GM12892 (cell line): ENCODE data around the gene WDR45B.
A peak's percentile ranks its signal among the peaks of the same experiment; 100 is the strongest.

Experiments
- DNase-seq: peaks from one replicate; pipeline ENCODE4 v3.0.0; 2011; ENCODE audit not compliant: insufficient read length
- FAIRE-seq: peaks from 2 replicates; lab custom pipeline; 2011; peaks lifted over from hg19 to GRCh38; lab: Jason Lieb, UNC
- POLR2A ChIP-seq: IDR thresholded peaks from 2 replicates; pipeline ENCODE4 v1.6.1; 2011; ENCODE audit warnings: low read depth, low read length, control low read depth
- POLR2AphosphoS5 ChIP-seq: IDR thresholded peaks from 2 replicates; pipeline ENCODE4 v1.6.1; 2011; ENCODE audit warnings: low read depth, low read length, control low read depth
- TAF1 ChIP-seq: IDR thresholded peaks from 2 replicates; pipeline ENCODE4 v1.6.1; 2011; ENCODE audit warnings: low read depth, mild to moderate bottlenecking, control low read depth, low read length, borderline replicate concordance

Gene WDR45B

DNA sequence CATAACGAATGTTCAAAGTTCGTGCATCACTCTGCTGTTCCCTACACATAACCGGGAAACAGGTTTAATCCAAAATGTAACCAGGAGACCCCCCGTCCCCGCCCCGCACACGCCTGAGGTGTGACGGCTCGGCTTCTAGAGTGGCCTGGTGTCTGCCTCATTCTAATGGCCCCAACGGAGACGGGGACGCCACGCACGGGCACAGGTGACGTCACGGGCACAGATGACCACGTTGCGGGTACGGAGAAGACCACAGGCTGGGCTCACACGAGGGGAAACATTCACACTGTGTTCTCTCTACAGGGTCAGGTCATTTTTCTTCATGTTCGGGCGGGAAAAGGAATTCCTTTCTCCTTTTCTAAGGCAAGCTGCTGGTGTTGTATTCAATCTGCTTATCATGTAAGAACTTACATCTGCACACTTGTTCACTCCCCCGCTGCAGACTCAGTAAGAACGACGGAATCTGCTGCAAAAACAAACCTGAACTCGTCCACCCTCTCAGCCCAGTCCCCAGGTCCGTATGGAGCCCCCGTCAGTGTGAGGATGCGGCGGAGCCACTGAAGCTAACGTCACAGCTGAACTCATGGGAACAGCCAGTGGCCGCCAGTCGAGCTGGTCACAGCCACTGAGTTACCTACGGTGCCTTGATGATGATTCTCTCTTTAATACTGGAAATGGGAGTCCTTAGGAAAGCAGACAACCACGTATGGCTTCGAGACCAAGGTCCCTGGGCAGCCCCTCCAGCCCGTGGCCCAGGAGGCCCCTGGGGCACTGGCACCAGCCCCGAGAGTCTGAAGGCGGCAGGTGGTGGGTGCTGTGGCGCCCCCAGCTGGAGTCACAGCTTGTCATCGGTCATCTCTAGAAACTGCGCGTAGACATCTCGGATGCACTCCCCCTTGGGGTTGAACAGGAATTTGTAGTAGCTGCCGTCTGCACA lies 32.9 kb downstream of the WDR45B start:
- no peak for TF ChIP-seq TAF1
- TF ChIP-seq POLR2AphosphoS5: no peak
- TF ChIP-seq POLR2A: no peak
- DNase-seq (no peak), FAIRE-seq (no peak)

DNA sequence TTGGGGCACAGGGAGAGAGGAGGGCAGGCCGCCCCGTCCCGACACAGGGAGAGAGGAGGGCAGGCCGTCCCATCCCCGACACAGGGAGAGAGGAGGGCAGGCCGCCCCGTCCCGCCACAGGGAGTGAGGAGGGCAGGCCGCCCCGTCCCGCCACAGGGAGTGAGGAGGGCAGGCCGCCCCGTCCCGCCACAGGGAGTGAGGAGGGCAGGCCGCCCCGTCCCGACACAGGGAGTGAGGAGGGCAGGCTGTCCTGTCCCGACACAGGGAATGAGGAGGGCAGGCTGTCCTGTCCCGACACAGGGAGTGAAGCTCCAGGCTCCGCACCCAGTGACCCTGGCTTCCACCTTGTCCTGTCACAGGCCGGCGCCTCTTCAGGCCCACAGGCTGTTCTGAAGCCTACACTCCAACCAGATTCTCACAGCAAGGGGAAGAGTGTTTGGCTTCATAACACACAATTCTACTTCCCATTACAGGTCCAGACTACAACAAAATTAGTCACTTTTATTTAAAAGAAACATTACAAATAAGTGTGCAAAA lies 34.1 kb downstream of the WDR45B start:
- DNase-seq: no peak
- TF ChIP-seq POLR2A: no peak
- no peak for TF ChIP-seq POLR2AphosphoS5
- TF ChIP-seq TAF1: no peak
- no peak for FAIRE-seq

DNA sequence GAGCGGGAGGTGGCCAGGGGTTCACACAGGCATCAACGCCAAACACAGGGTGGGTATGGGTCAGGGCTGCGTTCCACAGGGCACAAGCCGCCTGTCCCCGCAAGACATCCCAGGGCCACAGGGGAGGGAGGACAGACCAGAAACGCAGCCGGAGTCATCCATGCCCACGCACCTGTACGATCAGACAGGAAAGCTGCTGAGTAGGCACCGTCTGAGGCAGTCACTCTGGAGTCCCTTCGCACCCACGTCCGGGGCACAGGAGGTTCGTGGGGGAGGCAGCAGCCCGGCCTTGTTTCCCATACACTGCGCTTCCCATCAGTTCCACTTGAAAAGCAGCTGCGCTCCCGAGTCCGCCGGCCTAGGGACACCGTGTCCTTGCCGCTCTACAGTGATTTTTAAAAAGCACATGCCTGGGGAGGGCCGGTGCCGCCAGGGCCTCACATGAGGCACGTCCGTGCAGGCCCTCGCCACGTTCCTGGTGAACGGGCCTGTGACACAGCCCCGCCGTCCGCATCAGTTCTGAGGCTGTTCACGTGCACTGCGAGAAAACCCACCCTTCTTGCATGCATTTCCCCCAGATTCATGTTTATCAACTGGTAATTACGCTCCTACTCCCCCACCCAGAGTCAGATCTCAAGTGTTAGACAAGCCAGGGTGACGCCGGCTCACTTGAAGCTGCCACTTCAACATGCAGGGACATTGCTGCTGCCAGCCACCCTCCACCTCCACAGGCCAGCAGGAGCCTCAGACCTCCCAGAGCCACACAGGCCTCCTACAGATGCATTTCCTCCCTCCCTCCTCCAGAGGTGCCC lies 34.8 kb downstream of the WDR45B start:
- DNase-seq: no peak
- no peak for FAIRE-seq
- peak; percentile 51 for TF ChIP-seq POLR2AphosphoS5
- no peak for TF ChIP-seq TAF1
- no peak for TF ChIP-seq POLR2A

DNA sequence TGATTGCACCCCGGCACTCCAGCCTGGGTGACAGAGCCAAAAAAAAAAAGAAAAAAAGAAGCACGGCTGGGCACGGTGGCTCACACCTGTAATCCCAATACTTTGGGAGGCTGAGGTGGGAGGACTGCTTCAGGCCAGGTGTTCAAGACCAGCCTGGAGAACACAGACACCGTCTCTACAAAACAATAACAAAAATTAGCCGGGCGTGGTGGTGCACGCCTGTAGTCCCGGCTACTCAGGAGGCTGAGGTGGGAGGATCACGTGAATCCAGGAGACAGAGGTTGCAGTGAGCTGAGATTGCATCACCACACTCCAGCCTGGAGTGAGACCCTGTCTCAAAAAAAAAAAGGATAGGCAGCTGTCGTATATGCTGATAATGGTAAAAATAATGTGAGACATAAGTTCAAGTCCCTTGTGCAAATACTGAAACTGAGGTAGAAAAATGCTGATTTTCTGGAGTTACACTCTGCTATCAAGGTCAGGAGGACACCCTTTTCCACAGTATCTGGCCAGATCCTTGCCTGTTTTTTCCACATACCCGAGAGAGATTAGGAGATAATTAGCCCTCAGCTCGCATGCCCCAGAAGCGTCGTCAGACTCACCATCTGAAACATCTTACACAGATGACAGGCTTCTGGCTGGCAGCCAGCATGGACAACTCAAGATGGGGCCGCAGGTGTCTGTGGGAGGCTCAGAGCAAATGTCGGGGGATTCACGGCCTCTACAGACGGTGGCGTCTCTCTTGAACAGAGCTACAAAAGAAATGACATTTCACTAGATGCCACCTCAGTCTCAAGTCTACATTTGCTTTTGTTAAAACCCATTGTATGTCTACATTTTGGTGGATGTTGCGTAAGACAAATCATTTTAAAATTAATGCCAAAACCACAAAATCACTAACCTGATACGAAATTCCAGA lies 36.8 kb downstream of the WDR45B start:
- TF ChIP-seq POLR2A (no peak), POLR2AphosphoS5 (no peak), TAF1 (no peak)
- no peak for DNase-seq
- no peak for FAIRE-seq

DNA sequence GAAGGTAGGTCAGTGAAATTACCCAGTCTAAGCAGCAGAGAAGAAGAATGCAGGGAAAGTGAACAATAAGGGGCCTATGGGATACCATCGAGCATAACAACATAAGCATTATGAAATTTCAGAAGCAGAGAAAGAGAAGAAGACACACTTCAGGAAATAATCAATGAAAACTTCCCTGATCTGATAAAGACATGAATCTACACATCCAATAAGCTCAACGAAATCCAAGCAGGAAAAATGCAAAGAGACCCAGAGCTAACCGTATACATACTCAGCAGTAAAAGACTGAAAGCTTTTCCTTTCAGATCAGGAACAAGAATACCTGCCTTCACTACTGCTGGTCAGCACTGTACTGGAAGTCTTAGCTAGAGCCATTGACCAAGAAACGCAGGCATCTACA lies 38.6 kb downstream of the WDR45B start:
- no peak for FAIRE-seq
- TF ChIP-seq POLR2AphosphoS5 (no peak), TAF1 (no peak), POLR2A (no peak)
- DNase-seq: no peak

DNA sequence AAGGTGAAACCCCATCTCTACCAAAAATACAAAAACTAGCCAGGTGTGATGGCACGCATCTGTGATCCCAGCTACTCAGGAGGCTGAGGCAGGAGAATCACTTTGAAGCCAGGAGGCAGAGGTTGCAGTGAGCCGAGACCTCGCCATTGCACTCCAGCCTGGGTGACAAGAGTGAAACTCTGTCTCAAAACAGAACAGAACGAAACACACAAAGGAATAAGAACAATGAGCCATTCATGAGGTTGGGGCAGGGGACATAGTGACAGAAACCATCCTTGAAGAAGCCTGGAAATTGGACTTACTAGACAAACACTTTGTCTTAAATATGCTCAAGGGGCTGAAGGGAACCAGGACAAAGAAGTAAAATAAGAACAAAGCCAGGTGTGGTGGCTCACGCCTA lies 39.4 kb downstream of the WDR45B start:
- DNase-seq: no peak
- TF ChIP-seq POLR2A (no peak), TAF1 (no peak), POLR2AphosphoS5 (no peak)
- no peak for FAIRE-seq

DNA sequence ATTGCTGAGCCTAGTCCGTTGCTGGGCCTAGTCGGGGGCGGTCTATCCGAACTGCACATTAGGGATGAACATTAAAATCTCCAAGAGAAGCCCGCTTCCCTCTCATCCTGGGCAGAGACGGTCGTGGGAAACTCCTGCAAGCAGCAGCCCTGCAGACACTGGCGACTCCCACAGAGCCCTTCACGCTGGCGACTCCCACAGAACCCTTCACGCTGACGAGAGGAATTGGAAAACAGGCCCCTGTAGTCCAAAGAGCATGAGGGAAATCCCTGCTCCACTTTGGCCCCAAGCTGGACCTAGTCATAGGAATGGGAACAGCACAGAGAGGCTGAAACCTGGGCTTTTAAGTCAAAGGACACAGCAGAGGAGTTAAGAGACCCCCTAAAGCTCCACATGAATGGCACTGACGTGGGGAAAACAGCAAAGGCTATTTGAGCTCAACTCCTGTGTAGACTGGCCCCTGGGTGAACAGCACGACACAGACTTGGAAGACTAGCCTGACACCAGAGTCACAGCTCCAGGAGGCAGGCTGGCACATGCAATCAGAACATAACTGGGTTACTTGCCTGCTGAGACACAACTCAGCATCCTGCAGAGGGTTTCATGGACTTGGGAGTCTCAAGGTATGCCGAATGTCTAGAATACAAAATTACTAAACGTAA lies 42.2 kb downstream of the WDR45B start:
- no peak for FAIRE-seq
- no peak for TF ChIP-seq TAF1
- no peak for TF ChIP-seq POLR2A
- no peak for TF ChIP-seq POLR2AphosphoS5
- DNase-seq: no peak

DNA sequence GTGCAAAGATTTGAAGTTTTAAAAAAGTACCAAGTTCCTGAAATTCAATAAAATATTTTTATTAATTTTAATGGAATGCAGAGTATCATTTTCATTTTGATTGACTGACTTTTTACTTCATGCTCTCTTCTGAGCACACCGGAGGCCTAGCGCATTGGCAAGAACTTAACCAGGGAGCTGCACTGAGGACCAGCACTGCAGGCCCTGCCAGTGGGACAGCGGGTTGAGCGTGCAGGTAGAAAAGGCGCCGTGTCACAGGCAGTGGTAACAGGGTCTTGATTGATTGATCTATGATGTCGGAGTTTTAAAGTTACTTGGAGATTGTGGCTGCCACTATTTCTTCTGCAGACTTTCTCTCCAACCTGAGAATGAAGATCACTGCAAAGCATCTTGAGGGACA lies 43.7 kb downstream of the WDR45B start:
- DNase-seq: no peak
- FAIRE-seq: no peak
- no peak for TF ChIP-seq POLR2A
- TF ChIP-seq TAF1: no peak
- no peak for TF ChIP-seq POLR2AphosphoS5

DNA sequence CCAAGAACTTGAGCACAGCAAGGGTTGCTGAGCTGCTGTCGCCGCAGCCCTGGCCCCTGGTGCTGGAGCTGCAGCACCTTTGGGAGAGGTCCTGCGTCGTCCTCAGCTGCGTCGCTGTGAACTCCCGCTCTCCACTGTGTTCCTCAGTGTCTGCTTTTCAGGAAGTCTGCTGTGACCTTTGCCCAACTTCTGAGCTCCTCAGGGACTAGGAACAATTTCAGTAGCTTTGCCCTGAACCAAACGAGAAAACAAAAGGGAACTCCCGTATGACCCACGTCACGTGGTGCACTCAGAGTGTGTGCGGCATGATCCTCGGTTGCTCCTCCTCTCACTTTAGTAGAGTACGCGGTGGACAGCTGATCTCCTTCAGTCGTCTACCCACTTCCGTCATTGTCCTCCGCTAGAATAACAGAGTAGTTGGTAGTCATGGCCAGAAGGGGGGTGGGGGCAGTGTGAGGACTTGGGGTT lies 44.2 kb downstream of the WDR45B start:
- DNase-seq (no peak), FAIRE-seq (no peak)
- TF ChIP-seq POLR2A (no peak), TAF1 (no peak), POLR2AphosphoS5 (no peak)
